ENCODE results near the gene HPX. TPM values are rescaled to one million over a fixed set of nuclear protein-coding genes. Genes with fewer than 3 reads are reported as not detected.

HPX gene
- total RNA-seq, 3 donors from 2014 or later = 2.0 to 7.0 (median 2.3) TPM

DNA sequence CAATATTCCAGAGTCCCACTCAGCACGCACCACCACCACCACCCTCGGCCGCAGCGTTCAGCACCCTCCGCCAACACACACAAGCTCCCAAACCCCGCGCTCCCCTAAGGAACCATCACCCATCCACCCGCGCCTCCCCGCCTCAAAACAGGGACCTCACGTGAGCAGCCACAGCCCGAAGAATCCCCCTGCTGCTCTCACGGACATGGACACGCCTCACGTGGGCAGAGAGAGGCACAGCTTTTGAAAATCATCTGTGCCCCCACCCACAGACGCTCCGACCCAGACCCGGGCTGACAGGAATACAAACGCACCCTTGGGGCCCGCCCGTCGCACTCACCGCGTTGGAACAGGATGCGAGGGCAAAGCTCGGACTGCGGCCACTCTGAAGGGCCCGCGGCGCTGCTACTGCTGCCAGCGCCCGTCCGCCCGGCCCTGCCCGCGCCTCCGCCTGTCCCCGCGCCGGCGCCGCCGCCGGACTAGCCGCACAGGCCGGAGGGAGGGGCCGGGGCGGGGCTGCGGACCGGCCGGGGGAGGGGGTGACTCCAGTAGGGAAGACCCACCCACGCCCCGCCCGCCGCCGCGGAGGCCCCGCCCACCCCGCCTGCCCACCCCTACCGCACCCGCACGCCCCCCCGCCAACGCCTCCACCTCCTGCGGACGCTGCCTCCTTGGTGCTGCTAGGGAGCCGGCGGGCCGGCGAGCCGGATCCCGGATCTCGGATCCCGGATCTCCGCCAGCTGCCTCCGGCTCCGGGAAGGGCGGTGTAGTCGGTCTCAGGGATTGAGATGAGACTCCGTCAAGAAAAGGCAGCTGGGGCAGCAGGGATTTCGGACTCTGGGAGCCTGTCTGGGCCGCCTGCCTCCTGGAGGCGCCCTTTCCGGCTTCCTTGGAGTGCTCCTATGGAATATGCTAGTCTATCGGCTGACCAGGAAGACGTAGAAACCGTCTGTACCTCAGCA, 32.9 kb upstream of the HPX start, which contains the start of gene TRIM3:
TSS of gene TRIM3 (minus strand) at position 491 of the 962 bp plus-strand sequence. CDS start 8,246 bp downstream, outside the sequence.
- Histone ChIP-seq H3K4me1 (ENCODE audit: low read depth) (peaks cover 28% of the 10 kb centered on the region), H3K36me3 (ENCODE audit: low read depth) (peaks cover 5% of the 10 kb centered on the region), H3K4me3 (peak within 1 kb of the TSS; percentile 40), H3K9me3 (no peaks in the 10 kb centered on the region)
- peak; percentile 96 to 98 (median 97) for DNase-seq
- TF ChIP-seq, protein P1, sequence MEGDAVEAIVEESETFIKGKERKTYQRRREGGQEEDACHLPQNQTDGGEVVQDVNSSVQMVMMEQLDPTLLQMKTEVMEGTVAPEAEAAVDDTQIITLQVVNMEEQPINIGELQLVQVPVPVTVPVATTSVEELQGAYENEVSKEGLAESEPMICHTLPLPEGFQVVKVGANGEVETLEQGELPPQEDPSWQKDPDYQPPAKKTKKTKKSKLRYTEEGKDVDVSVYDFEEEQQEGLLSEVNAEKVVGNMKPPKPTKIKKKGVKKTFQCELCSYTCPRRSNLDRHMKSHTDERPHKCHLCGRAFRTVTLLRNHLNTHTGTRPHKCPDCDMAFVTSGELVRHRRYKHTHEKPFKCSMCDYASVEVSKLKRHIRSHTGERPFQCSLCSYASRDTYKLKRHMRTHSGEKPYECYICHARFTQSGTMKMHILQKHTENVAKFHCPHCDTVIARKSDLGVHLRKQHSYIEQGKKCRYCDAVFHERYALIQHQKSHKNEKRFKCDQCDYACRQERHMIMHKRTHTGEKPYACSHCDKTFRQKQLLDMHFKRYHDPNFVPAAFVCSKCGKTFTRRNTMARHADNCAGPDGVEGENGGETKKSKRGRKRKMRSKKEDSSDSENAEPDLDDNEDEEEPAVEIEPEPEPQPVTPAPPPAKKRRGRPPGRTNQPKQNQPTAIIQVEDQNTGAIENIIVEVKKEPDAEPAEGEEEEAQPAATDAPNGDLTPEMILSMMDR (IDR thresholded peaks at IDR 0.05) = no peak
- intact Hi-C loops (cut with DNase I, micrococcal nuclease) = no loop called here
- peak; percentile 88 for ATAC-seq

- DNase-seq = no peak
- intact Hi-C loops (cut with DNase I, micrococcal nuclease) = no loop called here
- no peak for ATAC-seq
- no peaks in the 10 kb centered on the region for H3K9me3 ChIP-seq
- H3K4me1 ChIP-seq (ENCODE audit: low read depth) = peaks cover 28% of the 10 kb centered on the region
- TF ChIP-seq, protein P1 (IDR thresholded peaks at IDR 0.05) = no peak
- peaks cover 4% of the 10 kb centered on the region for H3K36me3 ChIP-seq (ENCODE audit: low read depth)
- no peak overlapping the region for H3K4me3 ChIP-seq
These were observed 32.1 kb upstream of the HPX start for GRCh38 chr11:6472934-6473333.

DNA sequence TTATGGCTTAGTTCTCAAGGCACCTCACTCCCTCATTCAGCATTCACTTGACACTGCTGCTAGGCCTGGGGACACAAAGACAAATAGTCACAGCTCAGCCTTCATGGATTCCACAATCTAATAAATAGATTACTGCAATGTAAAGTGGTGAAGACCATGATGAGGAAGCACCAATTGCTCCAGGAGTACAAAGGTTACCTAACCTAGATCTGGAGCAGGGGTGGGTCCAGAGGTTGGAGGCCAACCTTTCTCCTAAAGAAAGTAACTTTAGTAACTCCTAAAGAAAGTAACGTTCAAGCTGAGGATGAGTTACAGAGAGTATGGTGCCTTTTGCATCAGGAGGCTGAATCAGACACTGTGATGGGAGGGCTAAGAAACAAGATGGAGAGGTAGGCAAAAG, 28.8 kb upstream of the HPX start:
- ATAC-seq (no peak), DNase-seq (peak in 1 of 3 donors; percentile 28)
- intact Hi-C loops (cut with DNase I, micrococcal nuclease) = no loop called here
- Histone ChIP-seq H3K36me3 (ENCODE audit: low read depth) (no peaks in the 10 kb centered on the region), H3K4me3 (no peak overlapping the region), H3K4me1 (ENCODE audit: low read depth) (peaks cover 21% of the 10 kb centered on the region), H3K9me3 (no peaks in the 10 kb centered on the region)
- TF ChIP-seq, protein P1 (IDR thresholded peaks at IDR 0.05) = no peak

DNA sequence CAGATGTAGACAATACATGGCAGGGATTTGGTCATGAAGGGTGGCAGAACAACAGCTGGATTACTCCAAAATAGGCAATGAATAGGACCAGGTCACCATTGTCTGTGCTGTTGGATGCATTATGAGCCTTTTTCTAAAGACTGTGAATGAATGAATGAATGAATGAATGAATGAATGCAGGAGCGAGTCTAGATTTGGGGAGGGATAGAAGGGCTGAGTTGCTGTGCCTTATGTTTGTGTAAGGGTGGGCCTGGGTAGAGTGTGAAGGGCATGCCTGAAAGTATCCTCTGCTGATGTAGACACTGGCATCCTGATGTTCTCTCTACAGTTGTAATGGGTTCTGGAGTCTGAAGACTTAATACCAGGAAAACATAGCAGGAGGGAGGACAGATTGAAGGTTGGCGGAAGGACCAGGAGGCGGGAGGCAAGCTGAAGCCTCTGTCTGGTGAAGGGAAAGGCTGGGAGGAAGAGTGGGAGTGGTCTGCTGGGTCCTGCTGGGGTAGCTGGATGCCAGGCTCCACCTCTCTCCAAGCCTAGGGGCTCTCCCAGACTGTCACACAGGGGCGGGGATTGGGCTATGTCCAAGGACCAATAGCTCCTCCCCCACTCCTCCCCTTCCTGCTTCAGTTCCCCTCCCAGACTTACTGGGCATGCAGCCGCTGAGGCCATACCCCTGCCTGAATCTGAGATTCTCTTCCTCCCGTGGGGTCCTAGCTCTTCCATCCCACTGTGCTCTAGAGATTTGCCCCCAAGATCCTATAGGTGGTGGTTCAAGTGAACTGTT, 28.1 kb upstream of the HPX start:
- intact Hi-C loops (cut with DNase I, micrococcal nuclease) = no loop called here
- Histone ChIP-seq H3K4me3 (no peak overlapping the region), H3K9me3 (no peaks in the 10 kb centered on the region), H3K4me1 (ENCODE audit: low read depth) (peaks cover 18% of the 10 kb centered on the region), H3K36me3 (ENCODE audit: low read depth) (no peaks in the 10 kb centered on the region)
- peak; percentile 64 for ATAC-seq
- TF ChIP-seq, protein P1 (IDR thresholded peaks at IDR 0.05) = no peak
- peak; percentile 82 to 85 (median 84) for DNase-seq

DNA sequence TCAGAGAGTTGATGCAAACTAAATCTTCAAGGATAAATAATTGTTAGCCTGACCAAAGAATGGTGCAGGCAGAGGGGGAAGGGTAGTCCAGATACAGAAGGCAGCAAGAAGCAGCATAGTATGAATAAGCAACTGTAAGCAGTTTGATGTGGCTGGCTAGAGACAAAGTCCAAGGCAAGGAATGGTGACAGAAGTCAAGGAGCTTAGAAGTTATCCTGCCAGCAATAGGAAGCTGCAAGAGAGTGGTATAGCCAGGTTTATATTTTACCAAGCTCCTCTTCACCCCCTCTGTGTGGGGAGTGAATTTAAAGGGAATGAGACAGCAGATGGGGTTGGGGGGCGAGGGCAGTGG, 18.3 kb upstream of the HPX start:
- Histone ChIP-seq H3K36me3 (ENCODE audit: low read depth) (peaks cover 4% of the 10 kb centered on the region), H3K4me1 (ENCODE audit: low read depth) (no peaks in the 10 kb centered on the region), H3K9me3 (no peaks in the 10 kb centered on the region), H3K4me3 (no peak overlapping the region)
- DNase-seq (no peak), ATAC-seq (peak; percentile 67)
- TF ChIP-seq, protein P1 (IDR thresholded peaks at IDR 0.05) = no peak
- intact Hi-C loops (cut with DNase I, micrococcal nuclease) = no loop called here

Data from mucosa of descending colon (tissue), 3 donors.